H1 (cell line): Measurements from ENCODE around the gene TMX2. TPM values are rescaled to one million over a fixed set of nuclear protein-coding genes. Genes with fewer than 3 reads are reported as not detected.

ENCODE experiments used
- CTCF ChIA-PET: fragments of 300-600 bp; sonication (Branson Sonifier 250); formaldehyde crosslinking; loops from one replicate; lab custom pipeline; 2021; ENCODE audit not compliant: partially characterized antibody; lab: Charles Lee
- POLR2A ChIA-PET: fragments of 300-600 bp; sonication (Branson Sonifier 250); formaldehyde crosslinking; loops from one replicate; lab custom pipeline; 2021; ENCODE audit warnings: inconsistent platforms; ENCODE audit not compliant: partially characterized antibody; lab: Charles Lee
- DNase-seq, 2 experiments: peaks; one replicate each; pipeline versions ENCODE4 v3.0.0 to v3.0.0-alpha.2; 2010 to 2022; ENCODE audit warnings: low spot score in 2 of 2, low read depth in 1 of 2, mixed read lengths in 1 of 2
- FAIRE-seq: peaks from 2 replicates; lab custom pipeline; 2011; peaks lifted over from hg19 to GRCh38; lab: Jason Lieb, UNC
- H2AFZ ChIP-seq: 2 replicates; pipeline ENCODE4 v1.8.1; 2012; ENCODE audit warnings: low read length, inconsistent platforms
- H2AK5ac ChIP-seq: 2 replicates; pipeline ENCODE4 v1.6.1; 2013; ENCODE audit warnings: low read depth, low read length
- H2BK120ac ChIP-seq: replicated peaks from 2 replicates; pipeline ENCODE3; 2013; ENCODE audit warnings: low read depth, low read length, inconsistent platforms
- H2BK12ac ChIP-seq: 2 replicates; pipeline ENCODE4 v1.6.1; 2013; ENCODE audit warnings: low read depth, low read length
- H2BK15ac ChIP-seq: 2 replicates; pipeline ENCODE4 v1.6.1; 2013; ENCODE audit warnings: low read length
- H2BK20ac ChIP-seq: 2 replicates; pipeline ENCODE4 v1.6.1; 2013; ENCODE audit warnings: low read length
- H2BK5ac ChIP-seq: 2 replicates; pipeline ENCODE4 v1.6.1; 2013; ENCODE audit warnings: low read depth, low read length
- H3K14ac ChIP-seq: 2 replicates; pipeline ENCODE4 v1.6.1; 2013; ENCODE audit warnings: inconsistent platforms; ENCODE audit not compliant: insufficient read length
- H3K18ac ChIP-seq: 2 replicates; pipeline ENCODE4 v1.6.1; 2013; ENCODE audit warnings: low read length; ENCODE audit errors: extremely low read depth
- H3K23ac ChIP-seq: 2 replicates; pipeline ENCODE4 v1.6.1; 2013; ENCODE audit warnings: inconsistent platforms; ENCODE audit not compliant: insufficient read length
- H3K23me2 ChIP-seq: 2 replicates; pipeline ENCODE4 v1.6.1; 2013; ENCODE audit warnings: low read depth, low read length
- H3K27ac ChIP-seq: 2 replicates; pipeline ENCODE4 v1.6.1; 2011; ENCODE audit warnings: low read depth, low read length, inconsistent platforms
- H3K27me3 ChIP-seq, 4 experiments: replicated peaks in 1 of 4; 1 replicate in 1 of 4; 2 replicates in 3 of 4; pipeline versions ENCODE4 v1.6.1 to v1.8.1; 2011 to 2013; ENCODE audit warnings: low read length in 3 of 4, mild to moderate bottlenecking in 3 of 4, inconsistent platforms in 2 of 4, mixed read lengths in 2 of 4, moderate library complexity in 1 of 4; ENCODE audit not compliant: control insufficient read depth in 3 of 4, insufficient read depth in 3 of 4; ENCODE audit errors: extremely low read depth in 1 of 4
- H3K36me3 ChIP-seq, 4 experiments: 2 replicates each; pipeline versions ENCODE4 v1.6.1 to v1.8.1; 2011 to 2013; ENCODE audit warnings: mild to moderate bottlenecking in 4 of 4, low read length in 3 of 4, moderate library complexity in 2 of 4, control low read depth in 1 of 4, inconsistent platforms in 1 of 4; ENCODE audit not compliant: insufficient read depth in 4 of 4, control insufficient read depth in 2 of 4
- H3K4ac ChIP-seq: replicated peaks from 2 replicates; pipeline ENCODE3; 2013; ENCODE audit warnings: low read length, low read depth, mixed read lengths, inconsistent platforms; ENCODE audit not compliant: insufficient read length
- H3K4me1 ChIP-seq, 4 experiments: replicated peaks in 1 of 4; 1 replicate in 1 of 4; 2 replicates in 3 of 4; pipeline versions ENCODE4 v1.6.1 to v1.8.1; 2011 to 2013; ENCODE audit warnings: low read length in 3 of 4, inconsistent platforms in 2 of 4, mixed read lengths in 1 of 4; ENCODE audit not compliant: insufficient read depth in 4 of 4, control insufficient read depth in 3 of 4
- H3K4me2 ChIP-seq, 2 experiments: 2 replicates each; pipeline versions ENCODE4 v1.6.1 to v1.8.1; 2011 to 2013; ENCODE audit warnings: low read depth in 2 of 2, low read length in 2 of 2, control low read depth in 1 of 2, inconsistent platforms in 1 of 2, mild to moderate bottlenecking in 1 of 2; ENCODE audit not compliant: insufficient read depth in 1 of 2
- H3K4me3 ChIP-seq, 4 experiments: fragments of 200-600, 300-600 bp in 1 of 4; sonication (generic), shearing (Covaris generic), sonication (Bioruptor Twin) in 1 of 4; 2 replicates each; pipeline versions ENCODE4 v1.5.1 to v1.8.1; 2011 to 2016; ENCODE audit warnings: low read length in 4 of 4, low read depth in 3 of 4, control low read depth in 2 of 4, inconsistent platforms in 2 of 4, mild to moderate bottlenecking in 2 of 4, mixed read lengths in 1 of 4, moderate library complexity in 1 of 4; ENCODE audit not compliant: insufficient read depth in 2 of 4; ENCODE audit errors: extremely low read depth in 1 of 4
- H3K56ac ChIP-seq: replicated peaks from 2 replicates; pipeline ENCODE3; 2013; ENCODE audit warnings: low read depth, mild to moderate bottlenecking, mixed read lengths, low read length, inconsistent platforms; ENCODE audit not compliant: insufficient read length
- H3K79me1 ChIP-seq: 2 replicates; pipeline ENCODE4 v1.6.1; 2013; ENCODE audit warnings: low read depth, low read length, control low read depth
- H3K79me2 ChIP-seq, 2 experiments: 2 replicates each; pipeline versions ENCODE4 v1.6.1 to v1.8.1; 2012 to 2013; ENCODE audit warnings: low read length in 2 of 2, mild to moderate bottlenecking in 2 of 2, inconsistent platforms in 1 of 2; ENCODE audit not compliant: insufficient read depth in 2 of 2, control insufficient read depth in 1 of 2
- H3K9ac ChIP-seq, 4 experiments: replicated peaks in 1 of 4; 1 replicate in 1 of 4; 2 replicates in 3 of 4; pipeline versions ENCODE4 v1.6.1 to v1.8.1; 2011 to 2013; ENCODE audit warnings: low read depth in 3 of 4, low read length in 3 of 4, control low read depth in 2 of 4, mild to moderate bottlenecking in 2 of 4, moderate library complexity in 2 of 4, inconsistent platforms in 1 of 4; ENCODE audit errors: extremely low read depth in 1 of 4
- H3K9me3 ChIP-seq, 2 experiments: 2 replicates each; pipeline versions ENCODE4 v1.6.1 to v1.8.1; 2012 to 2013; ENCODE audit warnings: mild to moderate bottlenecking in 2 of 2, moderate library complexity in 2 of 2, control low read depth in 1 of 2, inconsistent platforms in 1 of 2, low read depth in 1 of 2, low read length in 1 of 2, mixed read lengths in 1 of 2; ENCODE audit not compliant: insufficient read depth in 2 of 2
- H4K20me1 ChIP-seq, 2 experiments: replicated peaks in 1 of 2; 2 replicates each; pipeline versions ENCODE3 to v1.8.1; 2011 to 2013; ENCODE audit warnings: inconsistent platforms in 2 of 2, low read length in 2 of 2, mild to moderate bottlenecking in 1 of 2; ENCODE audit not compliant: insufficient read depth in 2 of 2, control insufficient read depth in 1 of 2
- H4K5ac ChIP-seq: 2 replicates; pipeline ENCODE4 v1.6.1; 2013; ENCODE audit warnings: low read length, low read depth, mixed read lengths, inconsistent platforms; ENCODE audit not compliant: insufficient read length
- H4K8ac ChIP-seq: 2 replicates; pipeline ENCODE4 v1.8.0; 2013; ENCODE audit warnings: mild to moderate bottlenecking, moderate library complexity, low read length, inconsistent platforms; ENCODE audit not compliant: insufficient read depth; ENCODE audit errors: extremely low read depth
- H4K91ac ChIP-seq: replicated peaks from 2 replicates; pipeline ENCODE3; 2013; ENCODE audit warnings: low read length, mixed read lengths, inconsistent platforms; ENCODE audit not compliant: insufficient read length
- CHD1 ChIP-seq: IDR thresholded peaks from 2 replicates; pipeline ENCODE4 v1.6.1; 2012; ENCODE audit warnings: low read depth, low read length, improper control_type of control experiment
- RAD21 ChIP-seq, 2 experiments: IDR thresholded peaks in 1 of 2; conservative IDR thresholded peaks in 1 of 2; 2 replicates each; pipeline ENCODE4 v1.6.1; 2011; ENCODE audit warnings: low read depth in 2 of 2, low read length in 2 of 2, improper control_type of control experiment in 1 of 2, inconsistent platforms in 1 of 2, mild to moderate bottlenecking in 1 of 2, moderate library complexity in 1 of 2
- SP4 ChIP-seq: IDR thresholded peaks from 2 replicates; pipeline ENCODE4 v1.6.1; 2012; ENCODE audit warnings: low read length, inconsistent platforms
- WGBS, 2 experiments: shearing (Covaris generic) in 1 of 2; methylation state at CpG; one replicate each; pipeline versions ENCODE4 v1.1.6 to v1.1.7; 2013 to 2015; ENCODE audit warnings: low lambda C conversion rate in 2 of 2, mixed read lengths in 2 of 2, inconsistent platforms in 1 of 2, low coverage in 1 of 2, missing lambda C conversion rate in 1 of 2; ENCODE audit not compliant: insufficient replicate concordance in 2 of 2, insufficient coverage in 1 of 2, insufficient read length in 1 of 2; ENCODE audit errors: extremely low coverage in 1 of 2, missing lambda C conversion rate in 1 of 2; 5-methylcytosine and 5-hydroxymethylcytosine counted together
- polyA plus RNA-seq, 7 experiments: library from polyadenylated mRNA; depleted of rRNA in 3 of 7; stranded (reverse) in 5 of 7; unstranded in 2 of 7; fragments of >200 nt in 5 of 7; fragments of 200-250 nt in 2 of 7; gene quantifications; 1 replicate in 5 of 7; 2 replicates in 1 of 7; 4 replicates in 1 of 7; pipeline versions ENCODE4 v1.2.1 to v1.2.3, GENCODE V29; 2011 to 2013; ENCODE audit warnings: missing spikeins in 2 of 7, mixed read lengths in 2 of 7
- total RNA-seq: library from RNA; stranded (reverse); fragmentation: NEBNext Ultra II Directional; extraction: Animal tissue kit (Norgen Biotek cat#: 25700); gene quantifications from 2 replicates; pipeline ENCODE4 v1.2.1, GENCODE V29; 2021
- TF ChIP-seq, protein P1 (sequence below): IDR thresholded peaks from 2 replicates; pipeline ENCODE4 v1.6.1; 2011; ENCODE audit warnings: low read length, improper control_type of control experiment

TMX2 gene
- total and polyA plus RNA-seq, 2 of the 8 experiments (the other 6 are each of a cell fraction or from before 2014, with no cell fraction given), result 70.4 to 100.0 TPM

DNA sequence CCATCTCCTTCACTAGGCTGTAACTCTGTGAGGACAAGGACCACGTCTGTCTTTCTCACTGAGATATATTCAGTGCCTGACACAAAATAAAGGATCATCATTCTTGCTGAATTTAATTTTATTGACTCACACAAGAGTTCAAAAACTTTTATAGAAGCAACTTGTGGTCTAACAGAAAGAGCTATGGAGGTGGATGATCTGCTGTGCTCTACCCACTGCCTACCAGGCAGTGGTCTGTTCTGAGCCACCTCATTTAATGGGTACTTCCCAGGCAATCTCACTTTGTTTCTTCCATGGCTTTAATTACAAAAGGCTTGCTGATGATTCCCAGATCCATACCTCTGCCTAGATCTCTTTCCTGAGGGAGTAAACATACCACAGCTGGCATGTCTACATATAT, 34.5 kb downstream of the TMX2 start:
- no peak overlapping the region for H3K4me3 ChIP-seq
- H4K5ac ChIP-seq, result no peak overlapping the region
- no peak overlapping the region for H2AFZ ChIP-seq
- DNase-seq, result no peak
- H3K14ac ChIP-seq, result no peak overlapping the region
- H3K79me2 ChIP-seq, result peaks cover 0 to 11% of the 10 kb centered on the region in 2 experiments; a peak in 3 of 4 replicates
- peaks cover 0 to 6% (median 3%) of the 10 kb centered on the region in 4 experiments; a peak in 2 of 7 replicates for H3K4me1 ChIP-seq
- H2BK20ac ChIP-seq, result no peak overlapping the region
- POLR2A ChIA-PET, result interaction anchor here (0.6 to 3.3 kb wide), 6 partner anchors 15 to 70 kb away, joined by 3 to 18 read pairs (median 4); partner anchors contain the start of gene CTNND1
- no peaks in the 10 kb centered on the region; the same call in 1 of the 2 replicates for H3K23me2 ChIP-seq
- H4K8ac ChIP-seq, result no peak overlapping the region
- 100% methylated on average over 1 of the region's 1 CpG; no CpG with 5 or more reads in 1 of the 2 experiments for WGBS, 2 experiments
- H2BK5ac ChIP-seq, result no peak overlapping the region
- CTCF ChIA-PET, result interaction anchor here (0.7 to 12.1 kb wide), 8 partner anchors 11 to 777 kb away, joined by 3 to 182 read pairs (median 3); partner anchors contain the start of gene CTNND1
- H4K20me1 ChIP-seq, result peaks cover 0 to 1% of the 10 kb centered on the region in 2 experiments
- no peak overlapping the region for H2AK5ac ChIP-seq
- no peak overlapping the region for H3K18ac ChIP-seq
- no peak overlapping the region for H4K91ac ChIP-seq
- H3K9me3 ChIP-seq, result no peaks in the 10 kb centered on the region
- H3K79me1 ChIP-seq, result no peaks in the 10 kb centered on the region; the same call in 1 of the 2 replicates
- H3K9ac ChIP-seq, result no peak overlapping the region
- peaks cover 6 to 25% (median 15%) of the 10 kb centered on the region in 4 experiments for H3K36me3 ChIP-seq
- no peak overlapping the region for H2BK120ac ChIP-seq
- no peak overlapping the region for H2BK12ac ChIP-seq
- TF ChIP-seq CHD1, result no peak
- TF ChIP-seq SP4, result no peak
- TF ChIP-seq RAD21 (IDR thresholded peaks at IDR 0.05 in 1 of 2, conservative IDR thresholded peaks at IDR 0.05 in 1 of 2; ENCODE audit: low read depth in 2 of 2, low read length in 2 of 2), result no peak
- TF ChIP-seq, protein P1, sequence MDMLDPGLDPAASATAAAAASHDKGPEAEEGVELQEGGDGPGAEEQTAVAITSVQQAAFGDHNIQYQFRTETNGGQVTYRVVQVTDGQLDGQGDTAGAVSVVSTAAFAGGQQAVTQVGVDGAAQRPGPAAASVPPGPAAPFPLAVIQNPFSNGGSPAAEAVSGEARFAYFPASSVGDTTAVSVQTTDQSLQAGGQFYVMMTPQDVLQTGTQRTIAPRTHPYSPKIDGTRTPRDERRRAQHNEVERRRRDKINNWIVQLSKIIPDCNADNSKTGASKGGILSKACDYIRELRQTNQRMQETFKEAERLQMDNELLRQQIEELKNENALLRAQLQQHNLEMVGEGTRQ, result no peak
- TF ChIP-seq, all 59 proteins: peak for 0
- H3K4ac ChIP-seq, result no peak overlapping the region
- no peak for FAIRE-seq
- H2BK15ac ChIP-seq, result no peak overlapping the region
- H3K4me2 ChIP-seq, result no peak overlapping the region
- H3K27ac ChIP-seq, result no peak overlapping the region
- H3K56ac ChIP-seq, result no peak overlapping the region
- H3K23ac ChIP-seq, result no peak overlapping the region
- H3K27me3 ChIP-seq, result no peaks in the 10 kb centered on the region
